Smooth muscle cell (in vitro differentiated cells): ENCODE results near the gene PRKCB. TPM values are rescaled to one million over a fixed set of nuclear protein-coding genes. Genes with fewer than 3 reads are reported as not detected.

ENCODE experiments used
- DNase-seq: peaks from one replicate; lab custom pipeline; 2025; ENCODE audit not compliant: unreplicated experiment; lab: John Stamatoyannopoulos, UW
- H2AFZ ChIP-seq: fragments of 200-600 bp; sonication (generic); 2 replicates; pipeline ENCODE4 v1.6.0; 2016; ENCODE audit warnings: antibody characterized with exemption, low read depth, mild to moderate bottlenecking
- H3F3A ChIP-seq: fragments of 200-600 bp; sonication (generic); 2 replicates; pipeline ENCODE4 v1.6.0; 2017; ENCODE audit warnings: antibody characterized with exemption, low read depth
- H3K27ac ChIP-seq: fragments of 200-600 bp; sonication (generic); 2 replicates; pipeline ENCODE4 v1.5.1; 2016; ENCODE audit warnings: low read depth, mild to moderate bottlenecking
- H3K27me3 ChIP-seq: fragments of 200-600 bp; sonication (generic); 2 replicates; pipeline ENCODE4 v1.6.1; 2016; ENCODE audit warnings: low read depth, mild to moderate bottlenecking
- H3K36me3 ChIP-seq: fragments of 200-600 bp; sonication (generic); 2 replicates; pipeline ENCODE4 v1.5.1; 2016; ENCODE audit warnings: low read depth
- H3K4me1 ChIP-seq: fragments of 200-600 bp; sonication (generic); 2 replicates; pipeline ENCODE4 v1.5.1; 2016; ENCODE audit warnings: low read depth
- H3K4me2 ChIP-seq: fragments of 200-600 bp; sonication (generic); 2 replicates; pipeline ENCODE4 v1.6.0; 2016; ENCODE audit warnings: mild to moderate bottlenecking
- H3K4me3 ChIP-seq: fragments of 200-600 bp; sonication (generic); 2 replicates; pipeline ENCODE4 v1.5.1; 2016; ENCODE audit warnings: mild to moderate bottlenecking
- H3K79me2 ChIP-seq: fragments of 200-600 bp; sonication (generic); 2 replicates; pipeline ENCODE4 v1.6.0; 2016; ENCODE audit warnings: low read depth, mild to moderate bottlenecking
- H3K9ac ChIP-seq: fragments of 200-600 bp; sonication (generic); 2 replicates; pipeline ENCODE4 v1.6.0; 2016; ENCODE audit warnings: low read depth
- H3K9me3 ChIP-seq: fragments of 200-600 bp; sonication (generic); replicated peaks from 2 replicates; pipeline ENCODE4 v1.5.1; 2016; ENCODE audit warnings: low read depth
- H4K20me1 ChIP-seq: fragments of 200-600 bp; sonication (generic); 2 replicates; pipeline ENCODE4 v1.6.0; 2016; ENCODE audit warnings: low read depth
- WGBS: methylation state at CpG from one replicate; pipeline ENCODE4 v1.1.7; 2016; ENCODE audit warnings: low lambda C conversion rate; 5-methylcytosine and 5-hydroxymethylcytosine counted together
- polyA plus RNA-seq: library from polyadenylated mRNA; unstranded; fragments of >200 nt; fragmentation: Nextera tagmentation; extraction: Ambion mirVana; gene quantifications from 2 replicates; pipeline ENCODE4 v1.2.1, GENCODE V29; 2016
- total RNA-seq: library from RNA; depleted of rRNA; stranded (reverse); fragments of >200 nt; gene quantifications from 2 replicates; pipeline ENCODE4 v1.2.3, GENCODE V29; 2014
- TF ChIP-seq, protein P1 (sequence below): fragments of 200-600 bp; sonication (generic); IDR thresholded peaks from 2 replicates; pipeline ENCODE4 v1.5.1; 2017; ENCODE audit warnings: borderline replicate concordance, mild to moderate bottlenecking, antibody characterized with exemption; ENCODE audit not compliant: insufficient read depth, poor library complexity, severe bottlenecking

PRKCB gene
- total and polyA plus RNA-seq, 2 experiments from 2014 or later = 0.36 TPM; not detected in 1

DNA sequence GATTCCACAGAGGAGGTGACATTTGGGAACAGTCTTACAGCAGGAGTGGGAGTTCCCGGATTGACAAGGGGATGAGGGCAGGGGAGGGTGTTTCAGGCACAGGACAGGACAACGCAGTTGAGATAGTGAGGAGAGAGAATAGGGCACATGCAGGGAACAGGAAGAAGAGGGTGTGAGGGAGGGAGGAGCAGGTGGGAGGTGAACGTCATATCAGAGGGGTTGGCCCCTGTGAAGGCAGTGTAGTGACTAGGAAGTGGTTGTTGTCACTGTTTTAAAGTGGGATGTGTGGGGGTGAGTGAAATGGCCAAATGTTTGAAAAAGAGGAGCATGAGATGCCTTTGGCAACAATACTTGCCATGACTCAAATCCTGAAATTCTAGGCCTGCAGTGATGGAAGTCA lies 12.2 kb downstream of the PRKCB start:
- TF ChIP-seq, protein P1, sequence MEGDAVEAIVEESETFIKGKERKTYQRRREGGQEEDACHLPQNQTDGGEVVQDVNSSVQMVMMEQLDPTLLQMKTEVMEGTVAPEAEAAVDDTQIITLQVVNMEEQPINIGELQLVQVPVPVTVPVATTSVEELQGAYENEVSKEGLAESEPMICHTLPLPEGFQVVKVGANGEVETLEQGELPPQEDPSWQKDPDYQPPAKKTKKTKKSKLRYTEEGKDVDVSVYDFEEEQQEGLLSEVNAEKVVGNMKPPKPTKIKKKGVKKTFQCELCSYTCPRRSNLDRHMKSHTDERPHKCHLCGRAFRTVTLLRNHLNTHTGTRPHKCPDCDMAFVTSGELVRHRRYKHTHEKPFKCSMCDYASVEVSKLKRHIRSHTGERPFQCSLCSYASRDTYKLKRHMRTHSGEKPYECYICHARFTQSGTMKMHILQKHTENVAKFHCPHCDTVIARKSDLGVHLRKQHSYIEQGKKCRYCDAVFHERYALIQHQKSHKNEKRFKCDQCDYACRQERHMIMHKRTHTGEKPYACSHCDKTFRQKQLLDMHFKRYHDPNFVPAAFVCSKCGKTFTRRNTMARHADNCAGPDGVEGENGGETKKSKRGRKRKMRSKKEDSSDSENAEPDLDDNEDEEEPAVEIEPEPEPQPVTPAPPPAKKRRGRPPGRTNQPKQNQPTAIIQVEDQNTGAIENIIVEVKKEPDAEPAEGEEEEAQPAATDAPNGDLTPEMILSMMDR = no peak
- H3K4me3 ChIP-seq = no peak overlapping the region
- no peak overlapping the region for H3K27ac ChIP-seq
- H3K36me3 ChIP-seq = no peaks in the 10 kb centered on the region
- no peak for DNase-seq
- H3K9ac ChIP-seq = no peak overlapping the region
- no peak overlapping the region for H3K4me2 ChIP-seq
- H3K9me3 ChIP-seq = no peaks in the 10 kb centered on the region
- H3F3A ChIP-seq = no peaks in the 10 kb centered on the region
- H2AFZ ChIP-seq = no peak overlapping the region
- no peaks in the 10 kb centered on the region for H3K4me1 ChIP-seq
- peaks cover 73% of the 10 kb centered on the region for H3K27me3 ChIP-seq
- 74% methylated on average over 3 of the region's 3 CpGs for WGBS
- no peaks in the 10 kb centered on the region for H3K79me2 ChIP-seq
- H4K20me1 ChIP-seq = no peaks in the 10 kb centered on the region

DNA sequence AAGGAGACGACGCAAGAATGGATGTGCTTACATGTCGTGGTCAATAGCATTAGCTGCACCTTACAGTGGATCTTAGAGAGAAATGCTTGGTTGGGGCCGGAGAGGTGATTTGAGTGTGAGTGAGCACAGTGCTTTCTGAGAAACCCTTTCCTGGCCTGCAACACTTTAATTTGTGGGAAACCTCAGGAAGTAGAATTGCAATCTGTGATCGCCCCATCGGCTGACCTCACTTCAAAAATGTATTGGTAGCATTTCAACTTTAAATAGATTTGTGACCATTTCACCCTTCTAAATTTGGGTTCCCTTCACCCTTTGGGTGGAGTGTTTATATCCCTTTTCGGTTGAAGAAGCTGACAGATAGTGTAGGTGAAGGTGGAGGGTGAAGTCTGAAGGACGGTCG lies 13.2 kb downstream of the PRKCB start:
- Histone ChIP-seq H3K79me2 (no peaks in the 10 kb centered on the region), H3K27me3 (peaks cover 70% of the 10 kb centered on the region), H3K36me3 (no peaks in the 10 kb centered on the region), H3K4me2 (no peak overlapping the region), H3F3A (no peaks in the 10 kb centered on the region), H2AFZ (no peak overlapping the region), H3K9me3 (no peaks in the 10 kb centered on the region), H4K20me1 (no peaks in the 10 kb centered on the region), H3K4me1 (no peaks in the 10 kb centered on the region), H3K9ac (no peak overlapping the region), H3K4me3 (no peak overlapping the region), H3K27ac (no peak overlapping the region)
- DNase-seq = no peak
- 78% methylated on average over 9 of the region's 9 CpGs for WGBS
- TF ChIP-seq, protein P1 = no peak

DNA sequence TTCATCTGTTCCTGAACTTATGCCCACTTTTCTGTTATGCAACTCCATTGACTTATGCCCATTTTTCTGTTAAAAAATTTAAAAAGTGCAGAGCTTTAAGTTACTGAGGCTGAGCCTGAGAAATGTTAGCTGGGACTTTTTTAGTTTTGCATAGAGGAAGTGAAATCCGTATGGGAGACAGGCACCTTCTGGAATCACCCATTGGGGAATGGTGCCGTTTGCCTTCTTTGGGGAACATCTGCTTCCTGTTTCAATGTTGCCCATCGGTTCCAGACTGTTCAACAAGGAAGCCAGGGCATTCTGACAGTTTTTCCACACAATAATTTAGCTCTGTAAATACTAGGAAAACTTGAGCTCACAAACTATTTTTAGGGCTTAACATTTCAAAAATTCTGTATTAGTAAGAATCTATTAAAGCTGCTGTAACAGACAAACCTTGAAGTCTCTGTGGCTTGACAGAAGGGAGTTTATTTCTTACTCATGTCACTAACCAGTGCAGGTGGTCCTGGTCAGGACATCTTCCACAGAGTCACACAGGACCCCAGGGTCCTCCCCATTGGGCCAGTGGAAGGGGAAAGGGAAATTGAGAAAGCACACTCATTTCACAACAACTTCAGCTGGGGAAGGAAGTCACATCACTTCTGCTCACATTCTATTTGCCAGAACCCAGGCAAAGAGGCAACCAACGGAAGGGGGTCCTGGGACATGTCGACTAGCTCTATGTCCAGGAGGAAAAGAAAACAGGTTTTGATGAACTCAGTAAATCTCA lies 17.2 kb downstream of the PRKCB start:
- no peaks in the 10 kb centered on the region for H3K36me3 ChIP-seq
- no peaks in the 10 kb centered on the region for H3K79me2 ChIP-seq
- no peak for DNase-seq
- H3K9me3 ChIP-seq = no peaks in the 10 kb centered on the region
- no peak overlapping the region for H3K27ac ChIP-seq
- H3K27me3 ChIP-seq = peaks cover 64% of the 10 kb centered on the region
- TF ChIP-seq, protein P1 = no peak
- no peak overlapping the region for H3K9ac ChIP-seq
- no peak overlapping the region for H3K4me2 ChIP-seq
- H3K4me1 ChIP-seq = peaks cover 11% of the 10 kb centered on the region
- no peak overlapping the region for H3K4me3 ChIP-seq
- no peaks in the 10 kb centered on the region for H4K20me1 ChIP-seq
- H2AFZ ChIP-seq = no peak overlapping the region
- H3F3A ChIP-seq = no peaks in the 10 kb centered on the region
- 47% methylated on average over 5 of the region's 5 CpGs for whole genome bisulfite sequencing

DNA sequence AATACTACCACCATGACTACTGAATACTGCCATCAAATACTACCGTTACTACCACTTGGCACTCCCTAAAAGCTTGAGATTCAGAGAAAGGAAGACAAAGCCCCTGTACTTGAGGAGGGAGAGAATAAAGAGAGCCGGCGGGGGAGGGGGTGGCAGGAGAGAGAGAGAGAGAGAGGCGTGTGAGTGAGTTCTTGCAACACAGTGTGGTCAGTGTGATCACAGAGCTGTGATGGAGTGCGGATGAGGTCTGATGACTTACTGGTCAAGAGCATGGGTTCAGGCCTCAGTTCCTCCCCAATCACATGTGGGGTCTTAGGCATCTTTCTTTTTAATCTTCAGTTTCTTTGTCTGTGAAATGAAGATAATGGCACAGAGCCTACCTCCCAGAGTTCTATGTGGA lies 19.2 kb downstream of the PRKCB start:
- Histone ChIP-seq H4K20me1 (no peaks in the 10 kb centered on the region), H3K9ac (no peak overlapping the region), H3K36me3 (no peaks in the 10 kb centered on the region), H3K27me3 (peaks cover 57% of the 10 kb centered on the region), H3K27ac (no peak overlapping the region), H3K4me2 (no peak overlapping the region), H3K4me1 (peaks cover 11% of the 10 kb centered on the region), H3K9me3 (no peaks in the 10 kb centered on the region), H3F3A (no peaks in the 10 kb centered on the region), H3K79me2 (no peaks in the 10 kb centered on the region), H2AFZ (no peak overlapping the region), H3K4me3 (no peak overlapping the region)
- TF ChIP-seq, protein P1 = no peak
- DNase-seq = no peak
- 72% methylated on average over 5 of the region's 5 CpGs for WGBS
